K562 (cell line): ENCODE data around the gene SLC25A15. TPM values are rescaled to one million over a fixed set of nuclear protein-coding genes. Genes with fewer than 3 reads are reported as not detected.

Source experiments
- ATAC-seq: fragments of 200-7000 bp; cut with Tn5 transposase; 3 replicates; pipeline ENCODE4 v1.9.1; 2020; ENCODE audit warnings: moderate library complexity
- BruUV-seq: library from RNA; stranded (reverse); fragments of 400-500 nt; replicated peaks from 2 replicates; lab custom pipeline; 2021; lab: Mats Ljungman, UMichigan
- CTCF ChIA-PET: fragments of 300-600 bp; formaldehyde crosslinking; extraction: SDS; loops from one replicate; lab custom pipeline; 2021; ENCODE audit warnings: low intra/inter-chr PET ratio; lab: Yijun Ruan, JAX
- POLR2A ChIA-PET: fragments of 300-600, 350-650 bp; sonication (Branson Sonifier 250); formaldehyde crosslinking; extraction: SDS; loops from one replicate; lab custom pipeline; 2021; ENCODE audit warnings: antibody characterized with exemption, inconsistent platforms; lab: Yijun Ruan, JAX
- DNase-seq, 4 experiments: peaks; one replicate each; pipeline versions ENCODE4 v3.0.0 to v3.0.0-alpha.2; 2011 to 2018; ENCODE audit warnings: low spot score in 3 of 4, mixed read lengths in 3 of 4; ENCODE audit errors: extremely low read depth in 1 of 4
- FAIRE-seq: peaks from 2 replicates; lab custom pipeline; 2011; peaks lifted over from hg19 to GRCh38; lab: Jason Lieb, UNC
- H2AFZ ChIP-seq: 2 replicates; pipeline ENCODE4 v1.6.0; 2011; ENCODE audit warnings: low read depth, low read length, control low read depth, inconsistent platforms
- H3K27ac ChIP-seq: fragments of 200-600 bp; 3 replicates; pipeline ENCODE4 v1.8.0; 2011; ENCODE audit warnings: low read depth, mild to moderate bottlenecking, control low read depth, inconsistent platforms, low read length, moderate library complexity, mixed read lengths; ENCODE audit errors: extremely low read depth
- H3K27me3 ChIP-seq, 2 experiments: fragments of 300-600 bp in 1 of 2; 2 replicates in 1 of 2; 3 replicates in 1 of 2; pipeline versions ENCODE4 v1.6.0 to v1.8.0; 2011; ENCODE audit warnings: inconsistent platforms in 2 of 2, low read length in 2 of 2, mild to moderate bottlenecking in 1 of 2, mixed read lengths in 1 of 2, moderate library complexity in 1 of 2; ENCODE audit not compliant: control insufficient read depth in 2 of 2, insufficient read depth in 2 of 2
- H3K36me3 ChIP-seq: fragments of 300-600 bp; 3 replicates; pipeline ENCODE4 v1.8.0; 2011; ENCODE audit warnings: mild to moderate bottlenecking, low read length, inconsistent platforms; ENCODE audit not compliant: control insufficient read depth, insufficient read depth
- H3K4me1 ChIP-seq, 2 experiments: fragments of 200-600 bp in 1 of 2; replicated peaks in 1 of 2; 2 replicates in 1 of 2; 3 replicates in 1 of 2; pipeline versions ENCODE4 v1.5.1 to v1.8.0; 2011; ENCODE audit warnings: inconsistent platforms in 2 of 2, low read length in 2 of 2, mild to moderate bottlenecking in 1 of 2, mixed read lengths in 1 of 2, moderate library complexity in 1 of 2; ENCODE audit not compliant: control insufficient read depth in 2 of 2, insufficient read depth in 2 of 2
- H3K4me2 ChIP-seq: 2 replicates; pipeline ENCODE4 v1.6.1; 2011; ENCODE audit warnings: low read length, control low read depth, inconsistent platforms, mixed read lengths; ENCODE audit not compliant: insufficient read depth
- H3K4me3 ChIP-seq: fragments of 200-600 bp; sonication (generic), shearing (Covaris generic); 2 replicates; pipeline ENCODE4 v1.5.1; 2016; ENCODE audit warnings: control low read depth, inconsistent platforms
- H3K79me2 ChIP-seq: fragments of 200-600 bp; 3 replicates; pipeline ENCODE4 v1.8.0; 2011; ENCODE audit warnings: low read length, inconsistent platforms; ENCODE audit not compliant: control insufficient read depth, insufficient read depth
- H3K9ac ChIP-seq, 2 experiments: 2 replicates each; pipeline versions ENCODE4 v1.6.0 to v1.6.1; 2011; ENCODE audit warnings: low read depth in 2 of 2, low read length in 2 of 2, control low read depth in 1 of 2, inconsistent platforms in 1 of 2, mild to moderate bottlenecking in 1 of 2, mixed read lengths in 1 of 2; ENCODE audit not compliant: insufficient read depth in 1 of 2
- H3K9me1 ChIP-seq: one replicate; pipeline ENCODE4 v1.6.0; 2011; ENCODE audit warnings: inconsistent platforms, mild to moderate bottlenecking, low read length, moderate library complexity; ENCODE audit not compliant: control insufficient read depth, insufficient read depth
- H3K9me3 ChIP-seq: replicated peaks from 2 replicates; pipeline ENCODE4 v1.5.1; 2011; ENCODE audit warnings: low read depth, low read length, inconsistent platforms; ENCODE audit not compliant: control insufficient read depth, insufficient read depth
- H4K20me1 ChIP-seq: replicated peaks from 2 replicates; pipeline ENCODE4 v1.6.1; 2011; ENCODE audit warnings: low read length, inconsistent platforms, mixed read lengths; ENCODE audit not compliant: control insufficient read depth, insufficient read depth
- GMEB1 ChIP-seq: fragments of 250-450 bp; sonication (Bioruptor Pico); IDR thresholded peaks from 2 replicates; pipeline ENCODE4 v1.4.0; 2020; ENCODE audit warnings: mild to moderate bottlenecking
- WGBS: fragments of 100-300 bp; shearing (Covaris generic); methylation state at CpG from one replicate; pipeline ENCODE4 v1.1.6; 2016; ENCODE audit warnings: low coverage, mixed read lengths; ENCODE audit not compliant: insufficient coverage; ENCODE audit errors: missing lambda C conversion rate; 5-methylcytosine and 5-hydroxymethylcytosine counted together
- in situ Hi-C: fragments of 300-500 bp; cut with MboI; formaldehyde crosslinking; loops from 4 replicates; pipeline ENCODE4 v1.15.0; 2018; ENCODE audit warnings: inconsistent platforms, mixed read lengths
- intact Hi-C: fragments of 100-400 bp; cut with micrococcal nuclease; formaldehyde crosslinking; loops from 2 replicates; pipeline ENCODE4 v1.14.2; 2022
- polyA plus RNA-seq, 8 experiments: library from polyadenylated mRNA; depleted of rRNA in 4 of 8; stranded (reverse) in 5 of 8; unstranded in 3 of 8; fragments of >200 nt; fragmentation: Nextera tagmentation in 2 of 8; fragmentation: Illumina TruSeq in 1 of 8; extraction: Ambion mirVana in 2 of 8; extraction: Trizol in 1 of 8; gene quantifications; 2 replicates each; pipeline versions ENCODE4 v1.2.1 to v1.2.3, GENCODE V29; 2011 to 2014; ENCODE audit warnings: inconsistent platforms in 1 of 8, missing spikeins in 1 of 8
- total RNA-seq, 7 experiments: library from RNA; depleted of rRNA in 6 of 7; stranded (reverse); fragments of >200 nt in 6 of 7; fragmentation: Illumina TruSeq in 2 of 7; extraction: Trizol in 2 of 7; gene quantifications; 2 replicates each; pipeline versions ENCODE4 v1.2.1 to v1.2.3, GENCODE V29; 2011 to 2021; ENCODE audit warnings: low replicate concordance in 1 of 7

Gene SLC25A15
- total and polyA plus RNA-seq, 9 of the 15 experiments (the other 6 are each of a cell fraction or from before 2014, with no cell fraction given) = 3.5 to 30.5 (median 20.3) TPM

DNA sequence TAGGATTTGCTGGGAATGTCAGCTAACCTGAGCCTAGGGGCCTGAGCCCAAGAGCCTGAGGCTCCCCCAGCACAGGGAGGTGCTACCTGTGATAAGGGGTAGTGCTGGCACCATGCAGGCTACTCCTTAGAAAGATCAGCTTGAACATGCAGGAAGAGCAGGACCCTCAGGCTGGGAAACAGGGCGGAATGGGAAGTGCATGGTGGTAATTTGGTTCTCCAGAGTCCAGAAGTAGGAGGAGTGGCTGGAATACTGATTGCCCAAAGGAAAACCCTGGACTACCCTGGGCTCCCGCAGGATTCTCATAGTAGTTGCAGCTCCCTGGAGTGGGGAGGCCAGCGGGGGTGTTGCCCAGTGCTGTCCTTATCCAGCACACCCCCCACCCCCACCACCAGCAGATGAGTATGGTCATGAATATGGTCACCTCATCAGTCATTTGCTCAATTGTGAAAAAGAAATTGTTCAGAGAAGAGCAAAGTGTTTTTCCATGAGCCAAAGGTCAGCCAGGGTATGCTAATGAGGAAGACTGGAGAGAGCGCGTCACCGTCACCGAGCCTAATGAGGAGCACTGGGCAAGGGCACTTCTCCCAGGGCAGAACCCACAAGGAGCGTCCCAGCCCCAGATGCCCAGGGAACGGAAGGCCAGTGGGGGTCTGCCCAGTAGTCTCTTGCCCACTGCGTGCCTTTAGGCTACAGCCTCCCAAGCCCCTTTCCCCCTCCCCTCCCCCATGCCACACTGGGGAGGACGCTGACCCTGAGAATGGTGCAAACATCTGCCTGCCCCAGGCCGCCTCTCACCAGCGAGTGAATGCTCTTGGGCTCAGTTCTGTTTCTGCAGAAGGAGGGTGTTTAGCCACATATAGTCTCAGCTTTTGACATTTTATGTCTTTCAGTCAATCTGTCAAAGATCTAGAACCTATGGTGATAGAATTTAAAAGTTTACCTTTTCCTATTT lies 5.3 kb downstream of the SLC25A15 start:
- POLR2A ChIA-PET = no interaction called here
- ATAC-seq (no peak), DNase-seq (no peak)
- Histone ChIP-seq H2AFZ (no peak overlapping the region), H4K20me1 (no peaks in the 10 kb centered on the region), H3K27me3 (no peaks in the 10 kb centered on the region), H3K79me2 (peaks cover 7% of the 10 kb centered on the region; the same call in 2 of the 3 replicates), H3K4me1 (peaks cover 0 to 9% of the 10 kb centered on the region in 2 experiments; a peak in 3 of 5 replicates)
- CTCF ChIA-PET = no interaction called here
- no TSS peak for BruUV-seq
- TF ChIP-seq GMEB1 = no peak
- TF ChIP-seq, all 486 proteins: peak for 0
- Histone ChIP-seq H3K4me3 (no peak overlapping the region), H3K36me3 (peaks cover 23% of the 10 kb centered on the region; the same call in 2 of the 3 replicates), H3K9ac (no peak overlapping the region), H3K9me1 (no peaks in the 10 kb centered on the region), H3K9me3 (no peaks in the 10 kb centered on the region), H3K4me2 (no peak overlapping the region), H3K27ac (no peak overlapping the region)
- in situ Hi-C loops = loop anchor here (25.0 kb wide), 1 partner anchor 268 kb away; the partner anchor contains the start of gene WBP4
- 81% methylated on average over 9 of the region's 13 CpGs for WGBS
- intact Hi-C loops = no loop called here
- no peak for FAIRE-seq
